ENCODE measurements around the gene MBNL2.

- TF ChIP-seq CTCF (IDR thresholded peaks at IDR 0.05; ENCODE audit: low read depth, low read length) (no peak), EZH2phosphoT487 (IDR thresholded peaks at IDR 0.05; ENCODE audit: low read depth) (no peak)
Measured at GRCh38 chr13:97385854-97386253, 163.7 kb downstream of the MBNL2 start.
